ENCODE results near the gene TEAD2. TPM values are rescaled to one million over a fixed set of nuclear protein-coding genes. Genes with fewer than 3 reads are reported as not detected.

The TEAD2 gene
- total RNA-seq, 1 donor from 2014 or later = 31.3 TPM

GRCh38 chr19:49398001-49398615 lies 35.9 kb upstream of the TEAD2 start:
- Histone ChIP-seq H3K4me1 (ENCODE audit: control insufficient read depth in 3 of 3, insufficient read depth in 3 of 3, low read length in 3 of 3) (no peaks in the 10 kb centered on the region), H3K9ac (ENCODE audit: low read depth in 1 of 3, low read length in 3 of 3) (no peak overlapping the region), H3K4me3 (ENCODE audit: low read length in 3 of 3) (no peak overlapping the region), H3K9me3 (ENCODE audit: control insufficient read depth in 3 of 3, low read length in 3 of 3) (no peaks in the 10 kb centered on the region), H3K27me3 (ENCODE audit: control insufficient read depth in 3 of 3, insufficient read depth in 3 of 3, low read length in 3 of 3) (peaks cover 10 to 26% (median 24%) of the 10 kb centered on the region in 3 donors), H3K27ac (ENCODE audit: low read depth, low read length) (no peak overlapping the region), H3K36me3 (ENCODE audit: control insufficient read depth in 3 of 3, insufficient read depth in 3 of 3, low read length in 3 of 3) (no peaks in the 10 kb centered on the region)

- Histone ChIP-seq H3K9ac (ENCODE audit: low read depth in 1 of 3, low read length in 3 of 3) (no peak overlapping the region), H3K27ac (ENCODE audit: low read depth, low read length) (no peak overlapping the region), H3K36me3 (ENCODE audit: control insufficient read depth in 3 of 3, insufficient read depth in 3 of 3, low read length in 3 of 3) (no peaks in the 10 kb centered on the region), H3K27me3 (ENCODE audit: control insufficient read depth in 3 of 3, insufficient read depth in 3 of 3, low read length in 3 of 3) (peaks cover 10 to 29% (median 28%) of the 10 kb centered on the region in 3 donors), H3K4me3 (ENCODE audit: low read length in 3 of 3) (no peak overlapping the region), H3K9me3 (ENCODE audit: control insufficient read depth in 3 of 3, low read length in 3 of 3) (no peaks in the 10 kb centered on the region), H3K4me1 (ENCODE audit: control insufficient read depth in 3 of 3, insufficient read depth in 3 of 3, low read length in 3 of 3) (no peaks in the 10 kb centered on the region)
Observed at GRCh38 chr19:49396738-49397505, 34.7 kb upstream of the TEAD2 start.

- no peak overlapping the region for H3K4me3 ChIP-seq (ENCODE audit: low read length in 3 of 3)
- H3K27me3 ChIP-seq (ENCODE audit: control insufficient read depth in 3 of 3, insufficient read depth in 3 of 3, low read length in 3 of 3) = peaks cover 10 to 37% (median 28%) of the 10 kb centered on the region in 3 donors
- no peaks in the 10 kb centered on the region for H3K4me1 ChIP-seq (ENCODE audit: control insufficient read depth in 3 of 3, insufficient read depth in 3 of 3, low read length in 3 of 3)
- H3K36me3 ChIP-seq (ENCODE audit: control insufficient read depth in 3 of 3, insufficient read depth in 3 of 3, low read length in 3 of 3) = no peaks in the 10 kb centered on the region
- H3K9ac ChIP-seq (ENCODE audit: low read depth in 1 of 3, low read length in 3 of 3) = no peak overlapping the region
- H3K27ac ChIP-seq (ENCODE audit: low read depth, low read length) = no peak overlapping the region
- no peaks in the 10 kb centered on the region for H3K9me3 ChIP-seq (ENCODE audit: control insufficient read depth in 3 of 3, low read length in 3 of 3)
Observed at GRCh38 chr19:49395581-49396407, 33.6 kb upstream of the TEAD2 start.

- Histone ChIP-seq H3K36me3 (ENCODE audit: control insufficient read depth in 3 of 3, insufficient read depth in 3 of 3, low read length in 3 of 3) (no peaks in the 10 kb centered on the region), H3K4me3 (ENCODE audit: low read length in 3 of 3) (no peak overlapping the region), H3K27ac (ENCODE audit: low read depth, low read length) (no peak overlapping the region), H3K4me1 (ENCODE audit: control insufficient read depth in 3 of 3, insufficient read depth in 3 of 3, low read length in 3 of 3) (no peaks in the 10 kb centered on the region), H3K27me3 (ENCODE audit: control insufficient read depth in 3 of 3, insufficient read depth in 3 of 3, low read length in 3 of 3) (peaks cover 8 to 45% (median 24%) of the 10 kb centered on the region in 3 donors), H3K9ac (ENCODE audit: low read depth in 1 of 3, low read length in 3 of 3) (no peak overlapping the region), H3K9me3 (ENCODE audit: control insufficient read depth in 3 of 3, low read length in 3 of 3) (no peaks in the 10 kb centered on the region)
Observed at GRCh38 chr19:49393881-49394280, 31.7 kb upstream of the TEAD2 start.

- no peaks in the 10 kb centered on the region for H3K4me1 ChIP-seq (ENCODE audit: control insufficient read depth in 3 of 3, insufficient read depth in 3 of 3, low read length in 3 of 3)
- H3K27me3 ChIP-seq (ENCODE audit: control insufficient read depth in 3 of 3, insufficient read depth in 3 of 3, low read length in 3 of 3) = peaks cover 8 to 43% (median 24%) of the 10 kb centered on the region in 3 donors
- H3K9me3 ChIP-seq (ENCODE audit: control insufficient read depth in 3 of 3, low read length in 3 of 3) = no peaks in the 10 kb centered on the region
- no peaks in the 10 kb centered on the region for H3K36me3 ChIP-seq (ENCODE audit: control insufficient read depth in 3 of 3, insufficient read depth in 3 of 3, low read length in 3 of 3)
- no peak overlapping the region for H3K27ac ChIP-seq (ENCODE audit: low read depth, low read length)
- no peak overlapping the region for H3K4me3 ChIP-seq (ENCODE audit: low read length in 3 of 3)
- H3K9ac ChIP-seq (ENCODE audit: low read depth in 1 of 3, low read length in 3 of 3) = no peak overlapping the region
Observed at GRCh38 chr19:49391581-49392399, 29.6 kb upstream of the TEAD2 start.

- H3K27ac ChIP-seq (ENCODE audit: low read depth, low read length) = no peak overlapping the region
- no peaks in the 10 kb centered on the region for H3K9me3 ChIP-seq (ENCODE audit: control insufficient read depth in 3 of 3, low read length in 3 of 3)
- H3K4me1 ChIP-seq (ENCODE audit: control insufficient read depth in 3 of 3, insufficient read depth in 3 of 3, low read length in 3 of 3) = no peaks in the 10 kb centered on the region
- no peaks in the 10 kb centered on the region for H3K36me3 ChIP-seq (ENCODE audit: control insufficient read depth in 3 of 3, insufficient read depth in 3 of 3, low read length in 3 of 3)
- no peak overlapping the region for H3K4me3 ChIP-seq (ENCODE audit: low read length in 3 of 3)
- peaks cover 8 to 43% (median 24%) of the 10 kb centered on the region in 3 donors for H3K27me3 ChIP-seq (ENCODE audit: control insufficient read depth in 3 of 3, insufficient read depth in 3 of 3, low read length in 3 of 3)
- H3K9ac ChIP-seq (ENCODE audit: low read depth in 1 of 3, low read length in 3 of 3) = no peak overlapping the region
Observed at GRCh38 chr19:49390929-49391359, 28.7 kb upstream of the TEAD2 start.

GRCh38 chr19:49390131-49390928 lies 28.1 kb upstream of the TEAD2 start:
- Histone ChIP-seq H3K4me1 (ENCODE audit: control insufficient read depth in 3 of 3, insufficient read depth in 3 of 3, low read length in 3 of 3) (no peaks in the 10 kb centered on the region), H3K9ac (ENCODE audit: low read depth in 1 of 3, low read length in 3 of 3) (no peak overlapping the region), H3K36me3 (ENCODE audit: control insufficient read depth in 3 of 3, insufficient read depth in 3 of 3, low read length in 3 of 3) (no peaks in the 10 kb centered on the region), H3K9me3 (ENCODE audit: control insufficient read depth in 3 of 3, low read length in 3 of 3) (no peaks in the 10 kb centered on the region), H3K27me3 (ENCODE audit: control insufficient read depth in 3 of 3, insufficient read depth in 3 of 3, low read length in 3 of 3) (peaks cover 6 to 38% (median 20%) of the 10 kb centered on the region in 3 donors), H3K4me3 (ENCODE audit: low read length in 3 of 3) (no peak overlapping the region), H3K27ac (ENCODE audit: low read depth, low read length) (no peak overlapping the region)

GRCh38 chr19:49389406-49389805 lies 27.2 kb upstream of the TEAD2 start:
- Histone ChIP-seq H3K4me3 (ENCODE audit: low read length in 3 of 3) (no peak overlapping the region), H3K36me3 (ENCODE audit: control insufficient read depth in 3 of 3, insufficient read depth in 3 of 3, low read length in 3 of 3) (no peaks in the 10 kb centered on the region), H3K27ac (ENCODE audit: low read depth, low read length) (no peak overlapping the region), H3K4me1 (ENCODE audit: control insufficient read depth in 3 of 3, insufficient read depth in 3 of 3, low read length in 3 of 3) (no peaks in the 10 kb centered on the region), H3K27me3 (ENCODE audit: control insufficient read depth in 3 of 3, insufficient read depth in 3 of 3, low read length in 3 of 3) (peaks cover 0 to 30% (median 13%) of the 10 kb centered on the region in 3 donors), H3K9ac (ENCODE audit: low read depth in 1 of 3, low read length in 3 of 3) (no peak overlapping the region), H3K9me3 (ENCODE audit: control insufficient read depth in 3 of 3, low read length in 3 of 3) (no peaks in the 10 kb centered on the region)

GRCh38 chr19:49387936-49388372 lies 25.7 kb upstream of the TEAD2 start, which contains the start of gene KASH5:
KASH5 (plus strand) TSS chr19:49388249; CDS start chr19:49390884, 2,635 bp downstream.
- no peak within 1 kb of the TSS for H3K27ac ChIP-seq (ENCODE audit: low read depth, low read length)
- no peaks in the 10 kb centered on the region for H3K36me3 ChIP-seq (ENCODE audit: control insufficient read depth in 3 of 3, insufficient read depth in 3 of 3, low read length in 3 of 3)
- no peaks in the 10 kb centered on the region for H3K9me3 ChIP-seq (ENCODE audit: control insufficient read depth in 3 of 3, low read length in 3 of 3)
- no peaks in the 10 kb centered on the region for H3K4me1 ChIP-seq (ENCODE audit: control insufficient read depth in 3 of 3, insufficient read depth in 3 of 3, low read length in 3 of 3)
- H3K9ac ChIP-seq (ENCODE audit: low read depth in 1 of 3, low read length in 3 of 3) = no peak within 1 kb of the TSS
- H3K27me3 ChIP-seq (ENCODE audit: control insufficient read depth in 3 of 3, insufficient read depth in 3 of 3, low read length in 3 of 3) = peaks cover 0 to 26% (median 4%) of the 10 kb centered on the region in 3 donors
- H3K4me3 ChIP-seq (ENCODE audit: low read length in 3 of 3) = no peak within 1 kb of the TSS
